IPS DF 6.9 (cell line): ENCODE measurements around the gene STX8.

Experiments
- DNase-seq: peaks from one replicate; pipeline ENCODE4 v3.0.0-alpha.2; 2013; ENCODE audit warnings: low read depth, low spot score
- H3K27ac ChIP-seq: one replicate; pipeline ENCODE4 v1.5.1; 2013; ENCODE audit warnings: low read length, control low read depth
- H3K27me3 ChIP-seq: 2 replicates; pipeline ENCODE4 v1.6.1; 2013; ENCODE audit warnings: mild to moderate bottlenecking, low read length; ENCODE audit not compliant: control insufficient read depth, insufficient read depth
- H3K36me3 ChIP-seq: 2 replicates; pipeline ENCODE4 v1.6.1; 2013; ENCODE audit warnings: low read length; ENCODE audit not compliant: control insufficient read depth, insufficient read depth
- H3K4me1 ChIP-seq: 2 replicates; pipeline ENCODE4 v1.6.1; 2013; ENCODE audit warnings: low read length; ENCODE audit not compliant: control insufficient read depth, insufficient read depth
- H3K4me3 ChIP-seq: 2 replicates; pipeline ENCODE4 v1.5.1; 2013; ENCODE audit warnings: mild to moderate bottlenecking, low read length
- H3K9me3 ChIP-seq: 2 replicates; pipeline ENCODE4 v1.6.1; 2013; ENCODE audit warnings: low read length, inconsistent platforms; ENCODE audit not compliant: control insufficient read depth, insufficient read depth
- WGBS: extraction: QIAGEN DNeasy Blood & Tissue Kit; methylation state at CpG from one replicate; pipeline ENCODE4 v1.1.7; 2013; ENCODE audit warnings: mixed read lengths, missing lambda C conversion rate; ENCODE audit not compliant: insufficient read length, insufficient coverage; 5-methylcytosine and 5-hydroxymethylcytosine counted together

Gene STX8

DNA sequence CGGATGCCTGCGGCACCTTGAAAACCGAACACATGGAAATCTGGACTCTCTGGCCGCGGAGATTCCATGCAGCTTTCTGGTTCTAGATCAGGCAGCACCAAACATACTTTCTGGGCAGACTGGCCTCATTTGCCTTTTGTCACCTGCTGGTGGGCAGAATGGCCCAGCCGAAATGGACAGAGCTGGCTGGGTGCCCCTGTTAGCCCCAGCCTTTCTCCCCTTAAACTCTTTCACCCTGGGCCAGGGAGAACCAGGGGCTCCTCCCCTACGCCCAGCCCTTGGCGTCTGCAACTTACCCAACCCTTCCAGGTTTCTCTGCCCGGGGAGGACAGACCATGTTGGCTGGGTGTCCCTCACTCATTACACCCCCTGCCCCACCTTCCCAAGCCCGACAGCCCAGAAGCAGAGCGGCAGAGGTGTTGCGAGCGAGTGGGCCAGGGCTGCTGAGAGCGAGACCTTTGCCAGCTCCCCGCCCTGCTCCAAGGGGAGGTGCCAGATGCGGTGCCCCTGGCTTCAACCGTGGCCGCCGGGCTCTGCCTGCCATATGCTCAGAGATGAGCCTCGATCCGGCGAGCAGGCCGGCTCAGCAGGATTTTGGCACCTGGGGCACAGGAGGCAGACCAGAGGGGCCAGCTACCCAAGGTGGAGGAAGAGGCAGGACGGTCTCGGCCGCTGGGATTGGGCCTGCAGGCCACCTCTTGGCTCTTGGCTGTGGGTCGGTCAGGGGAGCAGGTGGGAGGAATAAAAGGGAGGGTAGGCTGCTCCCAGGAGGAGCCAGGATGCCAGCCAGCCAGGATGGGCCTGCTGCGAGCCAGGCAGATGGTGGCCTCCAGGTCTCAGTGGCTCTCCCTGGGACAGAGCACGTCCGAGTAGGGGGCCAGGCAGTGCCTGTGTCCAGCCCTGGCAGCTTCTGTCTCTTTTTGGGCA lies 363.0 kb downstream of the STX8 start:
- no peak for DNase-seq
- Histone ChIP-seq H3K27me3 (no peaks in the 10 kb centered on the region), H3K27ac (no peak overlapping the region), H3K9me3 (no peaks in the 10 kb centered on the region), H3K36me3 (no peaks in the 10 kb centered on the region), H3K4me1 (no peaks in the 10 kb centered on the region), H3K4me3 (no peak overlapping the region)
- WGBS = no CpG with 5 or more reads among the region's 30 CpGs

DNA sequence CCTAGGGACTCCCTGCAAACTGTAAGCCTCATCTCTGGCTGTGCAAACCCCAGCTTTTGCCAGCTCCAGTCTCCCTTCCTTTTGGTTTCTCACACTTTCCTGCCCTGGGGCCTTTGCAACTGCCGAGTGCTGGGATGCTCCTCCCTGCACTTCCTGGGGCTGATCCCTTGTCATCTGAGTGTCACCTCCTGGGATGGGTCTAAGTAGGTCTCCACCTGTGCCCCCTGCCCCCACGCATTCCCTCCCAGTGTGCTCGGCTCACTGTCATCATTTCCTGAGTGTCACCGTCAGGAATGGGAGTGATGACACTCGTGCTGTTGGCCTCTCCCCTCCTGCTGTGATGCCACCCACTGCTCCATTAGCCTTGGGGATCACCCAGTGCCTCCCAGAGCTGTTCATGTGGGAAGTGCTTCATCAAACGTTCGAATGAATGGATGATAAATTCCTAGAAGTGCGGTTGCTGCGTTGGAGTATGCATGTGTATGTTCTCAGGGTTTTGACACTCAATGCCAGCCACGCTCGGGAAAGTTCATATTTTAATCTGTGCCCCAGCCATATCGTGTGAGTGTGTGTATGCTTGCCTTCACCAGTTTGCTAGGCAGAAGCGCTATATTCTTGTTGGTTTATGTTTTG lies 364.4 kb downstream of the STX8 start:
- no peaks in the 10 kb centered on the region for H3K9me3 ChIP-seq
- no peak overlapping the region for H3K27ac ChIP-seq
- no peaks in the 10 kb centered on the region for H3K4me1 ChIP-seq
- H3K27me3 ChIP-seq = no peaks in the 10 kb centered on the region
- H3K4me3 ChIP-seq = no peak overlapping the region
- H3K36me3 ChIP-seq = no peaks in the 10 kb centered on the region
- DNase-seq = no peak
- no CpG with 5 or more reads among the region's 13 CpGs for WGBS

GRCh38 chr17:9209781-9210370 lies 365.7 kb downstream of the STX8 start:
- DNase-seq = no peak
- no CpG with 5 or more reads among the region's 7 CpGs for WGBS

GRCh38 chr17:9209347-9209746 lies 366.3 kb downstream of the STX8 start:
- Histone ChIP-seq H3K27me3 (no peaks in the 10 kb centered on the region), H3K36me3 (no peaks in the 10 kb centered on the region), H3K9me3 (no peaks in the 10 kb centered on the region), H3K27ac (no peak overlapping the region), H3K4me1 (no peaks in the 10 kb centered on the region), H3K4me3 (no peak overlapping the region)
- no peak for DNase-seq
- no CpG with 5 or more reads among the region's 5 CpGs for WGBS

More at GRCh38 chr17:9209781-9210370, 365.7 kb downstream of the STX8 start:
- H3K36me3 ChIP-seq = no peaks in the 10 kb centered on the region
- no peaks in the 10 kb centered on the region for H3K4me1 ChIP-seq
- H3K9me3 ChIP-seq = no peaks in the 10 kb centered on the region
- H3K27me3 ChIP-seq = no peaks in the 10 kb centered on the region
- no peak overlapping the region for H3K27ac ChIP-seq
- H3K4me3 ChIP-seq = no peak overlapping the region

DNA sequence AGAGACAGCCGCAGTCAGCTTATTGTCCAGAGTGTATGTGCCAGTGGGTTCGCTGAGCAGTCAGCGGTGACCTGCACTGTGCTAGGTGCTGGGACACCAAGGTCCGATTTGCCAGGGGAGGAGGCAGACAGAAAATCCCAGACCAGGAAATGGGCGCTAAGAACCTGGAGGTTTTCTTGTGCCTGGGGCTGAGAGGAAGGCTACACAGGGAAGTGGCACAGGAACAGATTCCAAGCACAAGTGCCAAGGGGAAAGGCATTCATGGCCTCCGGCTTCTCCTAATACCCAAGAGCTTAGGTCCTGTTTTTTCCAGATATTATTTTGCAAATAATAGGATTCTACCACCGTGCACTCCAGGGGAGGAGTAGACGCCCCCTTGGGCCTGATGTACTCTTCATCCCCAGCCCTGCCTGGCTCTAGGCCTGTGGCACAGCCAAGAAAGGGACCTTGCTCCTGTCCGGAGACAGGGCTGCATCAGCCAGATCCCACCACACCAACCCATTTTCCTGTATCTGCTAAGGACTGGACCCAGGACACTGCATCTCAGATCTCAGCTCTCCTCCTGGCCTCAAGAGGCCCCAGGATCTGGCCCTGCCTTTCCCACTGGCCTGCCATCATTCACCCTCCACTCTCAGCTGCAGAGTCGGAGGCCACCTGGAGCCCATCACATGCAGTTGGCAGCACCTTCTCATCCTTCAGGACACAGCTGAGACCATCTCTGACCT lies 367.1 kb downstream of the STX8 start:
- no CpG with 5 or more reads among the region's 10 CpGs for WGBS

GRCh38 chr17:9206741-9207332 lies 368.8 kb downstream of the STX8 start:
- H3K27ac ChIP-seq = no peak overlapping the region
- H3K4me1 ChIP-seq = no peaks in the 10 kb centered on the region
- no peaks in the 10 kb centered on the region for H3K9me3 ChIP-seq
- no peak for DNase-seq
- H3K4me3 ChIP-seq = no peak overlapping the region
- H3K36me3 ChIP-seq = no peaks in the 10 kb centered on the region
- WGBS = no CpG with 5 or more reads among the region's 14 CpGs
- H3K27me3 ChIP-seq = no peaks in the 10 kb centered on the region

More for the DNA sequence above, 367.1 kb downstream of the STX8 start:
- no peaks in the 10 kb centered on the region for H3K36me3 ChIP-seq
- H3K9me3 ChIP-seq = no peaks in the 10 kb centered on the region
- H3K4me3 ChIP-seq = no peak overlapping the region
- H3K4me1 ChIP-seq = no peaks in the 10 kb centered on the region
- no peaks in the 10 kb centered on the region for H3K27me3 ChIP-seq
- DNase-seq = no peak
- no peak overlapping the region for H3K27ac ChIP-seq

DNA sequence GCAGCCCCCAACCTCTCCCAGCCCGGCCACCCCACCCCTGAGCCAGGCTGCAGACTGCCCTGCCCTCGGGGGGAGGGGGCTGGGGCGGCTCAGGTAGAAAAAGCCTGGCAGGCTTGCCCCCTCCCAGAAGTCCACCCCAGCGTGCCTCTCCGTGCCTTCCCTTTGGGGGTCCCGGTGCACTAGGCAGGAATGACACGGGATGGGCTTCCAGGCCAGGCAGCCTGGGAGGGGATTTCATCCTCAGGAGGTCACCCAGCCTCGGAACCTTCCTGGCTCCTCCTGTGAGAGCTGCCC lies 369.3 kb downstream of the STX8 start:
- no peak overlapping the region for H3K27ac ChIP-seq
- no peaks in the 10 kb centered on the region for H3K36me3 ChIP-seq
- no peak overlapping the region for H3K4me3 ChIP-seq
- DNase-seq = no peak
- no peaks in the 10 kb centered on the region for H3K9me3 ChIP-seq
- no peaks in the 10 kb centered on the region for H3K27me3 ChIP-seq
- no CpG with 5 or more reads among the region's 8 CpGs for WGBS
- H3K4me1 ChIP-seq = no peaks in the 10 kb centered on the region

DNA sequence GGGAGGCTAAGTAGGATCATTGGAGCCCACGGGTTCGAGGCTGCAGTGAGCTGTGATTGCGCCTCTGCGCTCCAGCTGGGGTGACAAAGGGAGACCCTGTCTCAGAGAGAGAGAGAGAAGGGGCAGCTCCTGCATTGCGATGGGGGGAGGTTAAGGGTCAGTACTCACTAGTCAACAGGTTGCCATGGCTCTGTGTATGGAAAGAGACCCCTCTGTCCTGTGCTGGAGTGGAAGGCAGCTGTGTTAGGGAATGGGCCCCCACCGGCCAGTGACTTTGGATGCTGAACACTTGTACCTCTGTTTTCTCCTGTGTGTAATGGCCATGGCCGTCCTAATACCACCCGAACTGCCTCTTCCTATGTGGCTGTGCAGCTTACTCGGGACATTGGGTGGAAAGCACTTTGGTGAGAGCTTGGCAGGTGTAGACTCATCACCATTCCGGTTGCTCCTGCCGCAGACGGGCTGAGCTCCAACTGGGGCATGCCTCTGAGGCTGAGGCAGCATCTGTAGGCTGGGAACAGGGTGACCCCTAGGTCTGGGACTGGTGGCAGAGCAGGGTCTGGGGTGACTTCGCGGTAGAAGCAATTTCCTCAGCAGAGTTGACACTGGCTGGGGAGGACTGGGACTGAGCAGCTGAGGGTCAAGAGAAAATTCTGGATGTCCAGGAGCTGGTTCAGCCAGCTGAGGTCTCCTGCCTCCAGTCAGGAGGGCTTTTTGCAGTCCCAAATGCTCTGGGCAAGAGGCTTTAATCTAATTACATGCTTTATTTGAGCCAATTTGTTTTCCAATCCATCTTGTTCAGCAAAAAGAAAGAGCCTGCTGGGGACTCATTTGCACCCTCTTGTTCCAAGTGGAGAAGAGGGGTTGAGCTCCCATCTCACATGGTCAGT lies 369.9 kb downstream of the STX8 start:
- H3K9me3 ChIP-seq = no peaks in the 10 kb centered on the region
- no CpG with 5 or more reads among the region's 14 CpGs for WGBS
- no peak for DNase-seq
- no peak overlapping the region for H3K27ac ChIP-seq
- H3K4me1 ChIP-seq = no peaks in the 10 kb centered on the region
- no peak overlapping the region for H3K4me3 ChIP-seq
- H3K27me3 ChIP-seq = no peaks in the 10 kb centered on the region
- H3K36me3 ChIP-seq = no peaks in the 10 kb centered on the region

DNA sequence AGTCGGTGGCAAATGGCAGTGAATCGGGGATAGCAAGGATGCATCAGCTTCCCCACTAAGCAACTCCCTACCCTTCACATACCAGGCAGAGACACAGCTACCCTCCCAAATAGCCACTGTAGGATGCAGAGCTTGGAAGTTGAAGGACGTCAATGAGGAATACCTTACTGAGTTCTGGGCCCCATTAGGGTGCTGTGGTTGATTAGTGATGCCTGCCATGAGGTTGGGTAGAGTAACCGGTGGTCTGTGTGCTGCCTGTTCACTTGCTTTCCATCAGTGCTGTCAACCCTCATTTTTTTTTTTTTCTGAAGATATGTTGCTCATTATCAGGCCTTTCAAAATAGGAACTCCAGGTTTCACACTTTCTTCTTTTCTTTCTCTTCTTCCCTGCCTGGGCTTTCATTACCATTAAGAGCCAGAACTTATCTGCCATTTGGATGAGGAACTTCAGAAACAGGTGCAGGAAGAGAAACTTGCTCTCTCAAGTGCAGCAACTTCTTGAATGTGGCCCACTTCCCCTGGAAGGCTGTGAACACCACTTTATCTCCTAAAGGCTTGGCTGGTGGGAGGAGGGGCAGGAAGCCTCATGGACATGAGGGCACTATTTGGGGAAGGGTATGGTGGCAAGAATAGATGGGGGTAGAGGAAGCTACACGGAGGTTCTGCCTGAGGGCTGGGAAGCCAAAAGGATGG lies 370.8 kb downstream of the STX8 start:
- DNase-seq = no peak
- H3K4me1 ChIP-seq = peaks cover under 1% of the 10 kb centered on the region; the same call in 1 of the 2 replicates
- no CpG with 5 or more reads among the region's 5 CpGs for WGBS
- H3K36me3 ChIP-seq = no peaks in the 10 kb centered on the region
- no peak overlapping the region for H3K27ac ChIP-seq
- no peak overlapping the region for H3K4me3 ChIP-seq
- H3K9me3 ChIP-seq = no peaks in the 10 kb centered on the region
- H3K27me3 ChIP-seq = no peaks in the 10 kb centered on the region
